ENCODE measurements around the gene TXNL4B. TPM values are rescaled to one million over a fixed set of nuclear protein-coding genes. Genes with fewer than 3 reads are reported as not detected.
A peak's percentile ranks its signal among the peaks of the same experiment; 100 is the strongest.
"Not testable (repeated sequence)": the region's sequence is repeated elsewhere in the genome, so short reads cannot be mapped to it uniquely, and the experiment has no call there.

The TXNL4B gene
- total RNA-seq, 5 donors from 2014 or later (not counting 1 experiment from before 2014, with no cell fraction given) = 10.9 to 24.2 (median 19.4) TPM

DNA sequence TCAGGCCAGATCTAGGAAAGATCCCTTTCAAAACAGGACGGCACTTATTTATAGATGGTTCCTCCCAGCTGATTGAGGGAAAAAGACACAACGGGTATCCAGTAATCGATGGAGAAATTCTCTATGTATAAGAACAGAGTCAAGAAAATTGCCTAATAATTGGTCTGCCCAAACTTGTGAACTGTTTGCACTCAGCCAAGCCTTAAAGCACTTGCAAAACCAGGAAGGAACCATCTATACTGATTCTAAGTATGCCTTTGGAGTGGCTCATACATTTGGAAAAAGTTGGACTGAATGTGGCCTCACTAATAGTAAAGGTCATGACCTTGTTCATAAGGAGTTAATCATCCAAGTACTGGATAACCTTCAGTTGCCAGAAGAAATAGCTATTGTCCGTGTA, 24.5 kb downstream of the TXNL4B start:
- Mint-ChIP-seq H3K4me1 (no peaks in the 10 kb centered on the region), H3K27me3 (no peaks in the 10 kb centered on the region), H3K36me3 (peaks cover 9% of the 10 kb centered on the region), H3K27ac (no peak overlapping the region), H3K4me3 (no peak overlapping the region), H3K9me3 (no peaks in the 10 kb centered on the region)
- Histone ChIP-seq H3K9me3 (no peaks in the 10 kb centered on the region), H3K27me3 (replicated peaks in 1 of 2; ENCODE audit: control insufficient read depth in 2 of 2, extremely low read depth in 1 of 2, insufficient read depth in 2 of 2, low read length in 1 of 2) (no peaks in the 10 kb centered on the region), H3K4me1 (ENCODE audit: control insufficient read depth in 1 of 2, extremely low read depth in 1 of 2, insufficient read depth in 2 of 2, low read length in 2 of 2) (no peaks in the 10 kb centered on the region), H3K36me3 (ENCODE audit: control insufficient read depth in 2 of 2, extremely low read depth in 1 of 2, insufficient read depth in 1 of 2, low read length in 1 of 2) (no peaks in the 10 kb centered on the region), H3K27ac (ENCODE audit: low read length) (no peak overlapping the region), H3K4me3 (ENCODE audit: control insufficient read depth in 1 of 2, extremely low read depth in 1 of 2, low read length in 1 of 2) (no peak overlapping the region)
- WGBS (ENCODE audit: insufficient coverage) = 100% methylated on average over 2 of the region's 4 CpGs
- ChIA-PET POLR2A (no interaction called here), CTCF (interaction anchor here in 1 of 2 donors (0.7 kb wide), 1 partner anchor 10 kb away, joined by 3 read pairs; no protein-coding TSS in a partner anchor)
- ATAC-seq (replicated peaks in 1 of 4) (no peak), DNase-seq (no peak)

DNA sequence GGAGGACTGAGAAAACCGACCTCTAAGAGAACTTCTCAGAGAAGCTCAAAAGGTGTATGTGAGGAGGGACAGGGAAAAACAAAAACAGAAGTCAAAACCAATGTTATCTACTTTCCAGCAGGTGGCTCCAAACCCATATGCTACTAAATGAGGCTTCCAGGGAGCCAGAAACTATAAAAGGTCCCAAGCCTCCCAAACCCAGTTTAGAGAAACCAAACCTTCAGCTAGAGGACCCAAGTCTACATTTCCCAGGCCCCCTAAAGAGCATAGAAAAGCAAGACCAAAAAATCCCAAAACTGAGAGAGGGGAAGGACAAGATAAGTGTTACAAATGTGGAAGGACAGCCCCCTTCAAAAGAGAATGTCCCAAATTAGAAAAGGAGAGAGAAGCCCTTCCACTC, 26.7 kb downstream of the TXNL4B start:
- ATAC-seq (replicated peaks in 1 of 4) (peak in 1 of 4 experiments; percentile 33), DNase-seq (peak in 1 of 35 experiments; percentile 50)
- no peak overlapping the region for H3K4me3 Mint-ChIP-seq
- no peaks in the 10 kb centered on the region for H3K9me3 Mint-ChIP-seq
- WGBS (ENCODE audit: insufficient coverage) = no CpG with 5 or more reads among the region's 1 CpG
- H3K36me3 Mint-ChIP-seq = peaks cover 19% of the 10 kb centered on the region
- no peaks in the 10 kb centered on the region for H3K36me3 ChIP-seq (ENCODE audit: control insufficient read depth in 2 of 2, extremely low read depth in 1 of 2, insufficient read depth in 1 of 2, low read length in 1 of 2)
- ChIA-PET POLR2A (no interaction called here), CTCF (no interaction called here)
- no peaks in the 10 kb centered on the region for H3K9me3 ChIP-seq
- H3K27me3 ChIP-seq (replicated peaks in 1 of 2; ENCODE audit: control insufficient read depth in 2 of 2, extremely low read depth in 1 of 2, insufficient read depth in 2 of 2, low read length in 1 of 2) = no peaks in the 10 kb centered on the region
- H3K4me1 Mint-ChIP-seq = no peaks in the 10 kb centered on the region
- no peaks in the 10 kb centered on the region for H3K4me1 ChIP-seq (ENCODE audit: control insufficient read depth in 1 of 2, extremely low read depth in 1 of 2, insufficient read depth in 2 of 2, low read length in 2 of 2)
- no peak overlapping the region for H3K27ac Mint-ChIP-seq
- no peak overlapping the region for H3K27ac ChIP-seq (ENCODE audit: low read length)
- H3K27me3 Mint-ChIP-seq = no peaks in the 10 kb centered on the region
- H3K4me3 ChIP-seq (ENCODE audit: control insufficient read depth in 1 of 2, extremely low read depth in 1 of 2, low read length in 1 of 2) = no peak overlapping the region

DNA sequence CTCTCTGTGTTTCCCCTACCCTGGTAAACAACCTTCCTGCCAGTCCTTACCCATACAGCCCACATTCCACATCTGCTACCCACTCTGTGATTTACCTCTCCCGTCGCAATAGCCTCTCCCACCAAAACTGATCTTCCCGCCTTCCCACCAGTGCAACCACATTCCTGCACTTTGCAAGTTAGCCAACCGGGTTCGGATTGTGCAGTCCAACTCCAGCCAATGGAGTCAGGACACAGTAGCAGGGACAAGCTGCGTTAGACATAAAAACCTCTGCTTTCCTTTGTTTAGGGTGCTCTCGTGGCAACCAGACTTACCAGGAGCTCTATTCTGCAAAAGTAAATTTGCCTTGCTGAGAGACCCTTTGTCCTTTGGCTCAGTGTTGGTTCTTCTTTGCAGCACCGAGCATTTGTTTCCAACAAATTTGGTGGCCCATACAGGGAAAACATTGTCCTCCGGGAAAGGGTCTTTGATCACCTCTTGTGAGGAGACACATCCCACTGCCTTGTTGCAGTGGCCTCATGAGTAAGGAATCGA, 29.0 kb downstream of the TXNL4B start:
- Histone ChIP-seq H3K36me3 (ENCODE audit: control insufficient read depth in 2 of 2, extremely low read depth in 1 of 2, insufficient read depth in 1 of 2, low read length in 1 of 2) (no peaks in the 10 kb centered on the region), H3K4me3 (ENCODE audit: control insufficient read depth in 1 of 2, extremely low read depth in 1 of 2, low read length in 1 of 2) (no peak overlapping the region), H3K9me3 (no peaks in the 10 kb centered on the region), H3K27ac (ENCODE audit: low read length) (no peak overlapping the region), H3K27me3 (replicated peaks in 1 of 2; ENCODE audit: control insufficient read depth in 2 of 2, extremely low read depth in 1 of 2, insufficient read depth in 2 of 2, low read length in 1 of 2) (no peaks in the 10 kb centered on the region), H3K4me1 (ENCODE audit: control insufficient read depth in 1 of 2, extremely low read depth in 1 of 2, insufficient read depth in 2 of 2, low read length in 2 of 2) (no peaks in the 10 kb centered on the region)
- WGBS (ENCODE audit: insufficient coverage) = 93% methylated on average over 8 of the region's 10 CpGs
- H3K36me3 Mint-ChIP-seq = peaks cover 23% of the 10 kb centered on the region
- ATAC-seq (replicated peaks in 1 of 4) = no peak
- DNase-seq = no peak
- POLR2A ChIA-PET = no interaction called here
- CTCF ChIA-PET = no interaction called here
- no peak overlapping the region for H3K4me3 Mint-ChIP-seq
- no peaks in the 10 kb centered on the region for H3K4me1 Mint-ChIP-seq
- H3K27me3 Mint-ChIP-seq = no peaks in the 10 kb centered on the region
- H3K9me3 Mint-ChIP-seq = no peaks in the 10 kb centered on the region
- H3K27ac Mint-ChIP-seq = no peak overlapping the region

DNA sequence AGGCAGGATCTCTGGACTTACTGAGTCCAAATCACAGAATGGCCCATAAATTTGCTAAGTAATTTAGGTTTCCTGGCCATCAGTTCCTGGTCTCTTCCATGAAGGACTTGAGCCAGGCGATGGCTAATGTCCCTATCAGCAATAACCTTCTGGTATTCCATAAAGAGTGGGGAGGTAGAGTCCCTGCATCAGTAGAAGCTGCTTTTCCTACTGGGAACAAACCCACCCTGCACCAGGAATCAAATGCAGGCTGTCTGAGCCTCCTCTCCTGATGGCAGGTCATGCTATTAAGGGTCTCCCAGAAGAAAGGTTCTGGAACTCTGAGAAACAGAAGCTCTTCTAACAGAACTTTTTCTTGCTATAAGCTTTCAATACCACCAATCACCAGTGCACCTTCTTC, 31.9 kb downstream of the TXNL4B start:
- Mint-ChIP-seq H3K27me3 (no peaks in the 10 kb centered on the region), H3K9me3 (no peaks in the 10 kb centered on the region), H3K36me3 (peaks cover 23% of the 10 kb centered on the region), H3K4me3 (no peak overlapping the region), H3K27ac (no peak overlapping the region), H3K4me1 (no peaks in the 10 kb centered on the region)
- no peaks in the 10 kb centered on the region for H3K36me3 ChIP-seq (ENCODE audit: control insufficient read depth in 2 of 2, extremely low read depth in 1 of 2, insufficient read depth in 1 of 2, low read length in 1 of 2)
- no peaks in the 10 kb centered on the region for H3K27me3 ChIP-seq (replicated peaks in 1 of 2; ENCODE audit: control insufficient read depth in 2 of 2, extremely low read depth in 1 of 2, insufficient read depth in 2 of 2, low read length in 1 of 2)
- no peak overlapping the region for H3K4me3 ChIP-seq (ENCODE audit: control insufficient read depth in 1 of 2, extremely low read depth in 1 of 2, low read length in 1 of 2)
- WGBS (ENCODE audit: insufficient coverage) = no CpG with 5 or more reads among the region's 1 CpG
- DNase-seq (no peak), ATAC-seq (replicated peaks in 1 of 4) (no peak)
- H3K27ac ChIP-seq (ENCODE audit: low read length) = no peak overlapping the region
- H3K4me1 ChIP-seq (ENCODE audit: control insufficient read depth in 1 of 2, extremely low read depth in 1 of 2, insufficient read depth in 2 of 2, low read length in 2 of 2) = no peaks in the 10 kb centered on the region
- CTCF ChIA-PET = no interaction called here
- POLR2A ChIA-PET = no interaction called here
- H3K9me3 ChIP-seq = no peaks in the 10 kb centered on the region

DNA sequence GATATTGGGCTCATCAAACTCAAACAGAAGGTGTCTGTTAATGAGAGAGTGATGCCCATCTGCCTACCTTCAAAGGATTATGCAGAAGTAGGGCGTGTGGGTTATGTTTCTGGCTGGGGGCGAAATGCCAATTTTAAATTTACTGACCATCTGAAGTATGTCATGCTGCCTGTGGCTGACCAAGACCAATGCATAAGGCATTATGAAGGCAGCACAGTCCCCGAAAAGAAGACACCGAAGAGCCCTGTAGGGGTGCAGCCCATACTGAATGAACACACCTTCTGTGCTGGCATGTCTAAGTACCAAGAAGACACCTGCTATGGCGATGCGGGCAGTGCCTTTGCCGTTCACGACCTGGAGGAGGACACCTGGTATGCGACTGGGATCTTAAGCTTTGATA, 33.0 kb downstream of the TXNL4B start:
- 94% methylated on average over 9 of the region's 9 CpGs for WGBS (ENCODE audit: insufficient coverage)
- H3K9me3 Mint-ChIP-seq = no peaks in the 10 kb centered on the region
- Histone ChIP-seq H3K9me3 (no peaks in the 10 kb centered on the region), H3K4me3 (ENCODE audit: control insufficient read depth in 1 of 2, extremely low read depth in 1 of 2, low read length in 1 of 2) (no peak overlapping the region), H3K27ac (ENCODE audit: low read length) (no peak overlapping the region), H3K36me3 (ENCODE audit: control insufficient read depth in 2 of 2, extremely low read depth in 1 of 2, insufficient read depth in 1 of 2, low read length in 1 of 2) (no peaks in the 10 kb centered on the region), H3K27me3 (replicated peaks in 1 of 2; ENCODE audit: control insufficient read depth in 2 of 2, extremely low read depth in 1 of 2, insufficient read depth in 2 of 2, low read length in 1 of 2) (no peaks in the 10 kb centered on the region), H3K4me1 (ENCODE audit: control insufficient read depth in 1 of 2, extremely low read depth in 1 of 2, insufficient read depth in 2 of 2, low read length in 2 of 2) (no peaks in the 10 kb centered on the region)
- no peaks in the 10 kb centered on the region for H3K4me1 Mint-ChIP-seq
- no peak overlapping the region for H3K27ac Mint-ChIP-seq
- no peaks in the 10 kb centered on the region for H3K27me3 Mint-ChIP-seq
- CTCF ChIA-PET = no interaction called here
- H3K4me3 Mint-ChIP-seq = no peak overlapping the region
- no peak for DNase-seq
- H3K36me3 Mint-ChIP-seq = peaks cover 27% of the 10 kb centered on the region
- POLR2A ChIA-PET = no interaction called here
- no peak for ATAC-seq (replicated peaks in 1 of 4)

DNA sequence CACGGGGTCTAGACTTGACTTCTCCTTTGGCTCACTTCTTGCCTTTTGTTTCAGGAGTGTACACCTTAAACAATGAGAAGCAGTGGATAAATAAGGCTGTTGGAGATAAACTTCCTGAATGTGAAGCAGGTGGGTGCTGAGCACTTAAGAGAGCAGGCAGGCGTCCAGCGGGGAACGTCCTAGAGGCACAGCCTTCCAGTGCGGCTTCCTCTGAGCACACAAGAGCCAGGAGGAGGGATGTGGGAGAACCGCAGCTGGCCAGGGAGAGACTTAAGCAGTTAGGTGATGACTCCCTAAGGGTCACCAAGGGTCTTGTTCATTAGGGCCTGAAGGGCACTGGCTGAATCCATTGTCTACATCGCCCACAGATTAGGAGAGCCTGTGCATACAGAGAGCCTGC, 34.4 kb downstream of the TXNL4B start:
- DNase-seq, CTCF ChIA-PET: not testable (repeated sequence)

DNA sequence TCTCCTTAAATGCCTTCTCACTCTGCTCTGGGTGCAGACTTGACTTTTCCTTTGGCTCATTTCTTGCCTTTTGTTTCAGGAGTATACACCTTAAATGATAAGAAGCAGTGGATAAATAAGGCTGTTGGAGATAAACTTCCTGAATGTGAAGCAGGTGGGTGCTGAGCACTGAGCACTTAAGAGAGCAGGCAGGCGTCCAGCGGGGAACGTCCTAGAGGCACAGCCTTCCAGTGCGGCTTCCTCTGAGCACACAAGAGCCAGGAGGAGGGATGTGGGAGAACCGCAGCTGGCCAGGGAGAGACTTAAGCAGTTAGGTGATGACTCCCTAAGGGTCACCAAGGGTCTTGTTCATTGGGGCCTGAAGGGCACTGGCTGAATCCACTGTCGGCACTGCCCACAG, 36.1 kb downstream of the TXNL4B start:
- ATAC-seq (replicated peaks in 1 of 4); H3K4me1 ChIP-seq (ENCODE audit: control insufficient read depth in 1 of 2, extremely low read depth in 1 of 2, insufficient read depth in 2 of 2, low read length in 2 of 2); POLR2A ChIA-PET; DNase-seq; H3K27me3 ChIP-seq (replicated peaks in 1 of 2; ENCODE audit: control insufficient read depth in 2 of 2, extremely low read depth in 1 of 2, insufficient read depth in 2 of 2, low read length in 1 of 2); H3K4me1 Mint-ChIP-seq; H3K4me3 Mint-ChIP-seq; H3K27me3 Mint-ChIP-seq; H3K9me3 Mint-ChIP-seq; H3K36me3 ChIP-seq (ENCODE audit: control insufficient read depth in 2 of 2, extremely low read depth in 1 of 2, insufficient read depth in 1 of 2, low read length in 1 of 2); H3K27ac ChIP-seq (ENCODE audit: low read length); H3K9me3 ChIP-seq; H3K4me3 ChIP-seq (ENCODE audit: control insufficient read depth in 1 of 2, extremely low read depth in 1 of 2, low read length in 1 of 2); CTCF ChIA-PET; H3K27ac Mint-ChIP-seq: not testable (repeated sequence)
- no CpG with 5 or more reads among the region's 6 CpGs for WGBS (ENCODE audit: insufficient coverage)
- peaks cover 11% of the 10 kb centered on the region for H3K36me3 Mint-ChIP-seq

More for the DNA sequence above, 34.4 kb downstream of the TXNL4B start:
- H3K27me3 Mint-ChIP-seq; H3K4me1 ChIP-seq (ENCODE audit: control insufficient read depth in 1 of 2, extremely low read depth in 1 of 2, insufficient read depth in 2 of 2, low read length in 2 of 2); H3K27ac ChIP-seq (ENCODE audit: low read length); H3K4me3 ChIP-seq (ENCODE audit: control insufficient read depth in 1 of 2, extremely low read depth in 1 of 2, low read length in 1 of 2); ATAC-seq (replicated peaks in 1 of 4); H3K27ac Mint-ChIP-seq; H3K9me3 Mint-ChIP-seq; H3K36me3 ChIP-seq (ENCODE audit: control insufficient read depth in 2 of 2, extremely low read depth in 1 of 2, insufficient read depth in 1 of 2, low read length in 1 of 2); POLR2A ChIA-PET; H3K27me3 ChIP-seq (replicated peaks in 1 of 2; ENCODE audit: control insufficient read depth in 2 of 2, extremely low read depth in 1 of 2, insufficient read depth in 2 of 2, low read length in 1 of 2); H3K4me1 Mint-ChIP-seq; H3K4me3 Mint-ChIP-seq; H3K9me3 ChIP-seq: not testable (repeated sequence)
- peaks cover 18% of the 10 kb centered on the region for H3K36me3 Mint-ChIP-seq
- WGBS (ENCODE audit: insufficient coverage) = 80% methylated on average over 2 of the region's 7 CpGs
